NCI-H1930 (cell line): ENCODE results near the gene FADD.

Experiments used
- DNase-seq, 2 experiments: peaks; one replicate each; lab custom pipeline; 2025; lab: John Stamatoyannopoulos, UW

The FADD gene

GRCh38 chr11:70202920-70203750 lies at the start of gene FADD:
Gene FADD, plus strand, starts transcription at chr11:70203296. Its CDS starts 164 bp downstream, at chr11:70203460.
- DNase-seq, result peak; percentile 84 to 93

- DNase-seq, result no peak
Observed at GRCh38 chr11:70155386-70155785, 47.7 kb upstream of the FADD start.

GRCh38 chr11:70156291-70157037 lies 46.6 kb upstream of the FADD start:
- no peak for DNase-seq

- no peak for DNase-seq
Observed at GRCh38 chr11:70158201-70158600, 44.9 kb upstream of the FADD start.

GRCh38 chr11:70158757-70159389 lies 44.2 kb upstream of the FADD start:
- no peak for DNase-seq

- no peak for DNase-seq
Observed at GRCh38 chr11:70159627-70160570, 43.2 kb upstream of the FADD start.

GRCh38 chr11:70161043-70161625 lies 42.0 kb upstream of the FADD start:
- DNase-seq, result no peak

- no peak for DNase-seq
Observed at GRCh38 chr11:70164705-70165104, 38.4 kb upstream of the FADD start.

GRCh38 chr11:70167120-70167519 lies 36.0 kb upstream of the FADD start:
- DNase-seq, result no peak

GRCh38 chr11:70167723-70168404 lies 35.2 kb upstream of the FADD start:
- no peak for DNase-seq

GRCh38 chr11:70168405-70168754 lies 34.7 kb upstream of the FADD start:
- DNase-seq, result no peak

GRCh38 chr11:70169127-70169526 lies 34.0 kb upstream of the FADD start:
- no peak for DNase-seq

- DNase-seq, result no peak
Observed at GRCh38 chr11:70169632-70170031, 33.5 kb upstream of the FADD start.

GRCh38 chr11:70170596-70171210 lies 32.4 kb upstream of the FADD start:
- no peak for DNase-seq

GRCh38 chr11:70173018-70173417 lies 30.1 kb upstream of the FADD start:
- no peak for DNase-seq

- no peak for DNase-seq
Observed at GRCh38 chr11:70174547-70175235, 28.4 kb upstream of the FADD start.

GRCh38 chr11:70175236-70175698 lies 27.8 kb upstream of the FADD start:
- DNase-seq, result no peak

GRCh38 chr11:70176940-70177689 lies 26.0 kb upstream of the FADD start:
- DNase-seq, result peak in 1 of 2 experiments; percentile 22

GRCh38 chr11:70180906-70181305 lies 22.2 kb upstream of the FADD start:
- no peak for DNase-seq
